Measurements from ENCODE around the gene LOXL4.
"Not testable (repeated sequence)": the region's sequence is repeated elsewhere in the genome, so short reads cannot be mapped to it uniquely, and the experiment has no call there.

The LOXL4 gene

DNA sequence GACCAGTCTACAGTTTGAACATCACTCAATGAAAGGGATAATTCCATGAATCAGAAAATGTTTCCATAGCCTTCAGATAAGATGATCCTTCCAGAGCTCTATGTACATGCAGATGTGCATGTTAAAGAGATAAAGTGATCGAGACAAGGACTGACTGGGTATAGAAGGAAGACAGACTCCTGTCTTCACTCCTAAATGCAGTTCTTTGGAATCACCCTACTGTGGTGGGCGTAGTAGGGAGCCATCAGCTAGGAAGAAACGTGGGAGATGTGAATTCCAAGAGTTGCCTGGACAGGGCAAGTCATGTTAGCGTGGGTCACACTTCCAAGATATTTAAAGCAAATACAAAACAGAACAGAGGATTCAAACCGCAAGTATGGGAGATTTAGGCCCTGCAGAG lies 23.9 kb downstream of the LOXL4 start:
- DNase-seq (ENCODE audit: low spot score): no peak

DNA sequence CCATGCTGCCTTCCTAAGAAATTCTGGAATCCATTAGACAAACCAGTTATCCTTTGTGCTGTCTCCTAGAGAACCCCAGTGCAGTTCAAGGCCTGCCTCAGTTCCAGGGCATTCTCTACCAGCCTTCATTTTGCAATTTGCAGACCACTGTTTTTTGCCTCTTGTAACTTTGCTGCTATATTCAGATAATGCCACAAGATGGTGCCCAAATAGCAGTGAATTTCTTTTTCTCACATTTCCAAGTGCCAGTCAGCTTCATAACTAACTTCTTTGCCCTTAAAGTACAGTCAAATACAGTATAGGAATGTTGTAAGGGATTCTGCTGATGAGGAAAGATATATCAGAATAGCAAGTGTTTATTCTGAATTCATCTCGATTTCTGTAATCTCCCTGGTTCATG lies 25.2 kb downstream of the LOXL4 start:
- DNase-seq (ENCODE audit: low spot score): no peak

GRCh38 chr10:98240524-98240923 lies 27.5 kb downstream of the LOXL4 start:
- no peak for DNase-seq (ENCODE audit: low spot score)

- no peak for DNase-seq (ENCODE audit: low spot score)
Measured at GRCh38 chr10:98238391-98238790, 29.6 kb downstream of the LOXL4 start.

- no peak for DNase-seq (ENCODE audit: low spot score)
Measured at GRCh38 chr10:98236862-98237261, 31.1 kb downstream of the LOXL4 start.

- no peak for DNase-seq (ENCODE audit: low spot score)
Measured at GRCh38 chr10:98235846-98236245, 32.1 kb downstream of the LOXL4 start.

- DNase-seq (ENCODE audit: low spot score): no peak
Measured at GRCh38 chr10:98231417-98231816, 36.6 kb downstream of the LOXL4 start.

- DNase-seq (ENCODE audit: low spot score): not testable (repeated sequence)
Measured at GRCh38 chr10:98228266-98228665, 39.7 kb downstream of the LOXL4 start.

DNA sequence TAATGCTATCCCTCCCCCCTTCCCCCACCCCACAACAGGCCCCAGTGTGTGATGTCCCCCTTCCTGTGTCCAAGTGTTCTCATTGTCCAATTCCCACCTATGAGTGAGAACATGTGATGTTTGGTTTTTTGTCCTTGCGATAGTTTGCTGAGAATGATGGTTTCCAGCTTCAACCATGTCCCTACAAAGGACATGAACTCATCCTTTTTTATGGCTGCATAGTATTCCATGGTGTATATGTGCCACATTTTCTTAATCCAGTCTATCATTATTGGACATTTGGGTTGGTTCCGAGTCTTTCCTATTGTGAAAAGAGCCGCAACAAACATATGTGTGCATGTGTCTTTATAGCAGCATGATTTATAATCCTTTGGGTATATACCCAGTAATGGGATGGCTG lies 40.3 kb downstream of the LOXL4 start:
- DNase-seq (ENCODE audit: low spot score): not testable (repeated sequence)

DNA sequence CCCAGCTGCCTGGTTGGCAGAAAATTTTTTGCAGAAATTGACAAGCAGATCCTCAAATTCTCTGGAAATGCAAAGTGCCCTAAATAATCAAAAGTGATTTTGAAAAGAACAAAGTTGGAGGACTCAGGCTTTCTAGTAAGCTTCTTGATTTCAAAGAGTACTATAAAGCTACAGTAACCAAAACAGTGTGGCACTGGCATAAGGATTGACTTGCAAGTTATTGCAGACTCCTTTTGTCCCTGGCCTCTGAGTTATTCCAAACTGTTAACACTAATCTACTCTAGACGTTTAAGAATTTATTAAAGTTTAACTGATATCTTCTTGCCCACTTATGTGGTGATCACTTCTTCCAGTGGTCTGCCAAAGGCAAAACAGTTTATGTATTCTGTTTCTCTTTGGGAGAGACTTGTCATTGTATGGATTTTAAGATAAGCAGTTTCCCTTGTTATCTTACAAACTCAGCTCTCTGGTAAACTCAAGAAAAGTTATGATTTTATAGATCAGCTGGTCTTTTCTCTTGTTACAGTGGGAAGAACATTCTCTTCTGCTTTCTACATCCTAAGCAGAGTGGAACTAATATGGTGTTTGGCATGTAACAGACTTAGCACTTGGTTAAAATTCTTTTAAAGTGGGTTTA lies 41.4 kb downstream of the LOXL4 start:
- DNase-seq (ENCODE audit: low spot score): no peak

GRCh38 chr10:98224996-98225395 lies 43.0 kb downstream of the LOXL4 start:
- DNase-seq (ENCODE audit: low spot score): no peak

DNA sequence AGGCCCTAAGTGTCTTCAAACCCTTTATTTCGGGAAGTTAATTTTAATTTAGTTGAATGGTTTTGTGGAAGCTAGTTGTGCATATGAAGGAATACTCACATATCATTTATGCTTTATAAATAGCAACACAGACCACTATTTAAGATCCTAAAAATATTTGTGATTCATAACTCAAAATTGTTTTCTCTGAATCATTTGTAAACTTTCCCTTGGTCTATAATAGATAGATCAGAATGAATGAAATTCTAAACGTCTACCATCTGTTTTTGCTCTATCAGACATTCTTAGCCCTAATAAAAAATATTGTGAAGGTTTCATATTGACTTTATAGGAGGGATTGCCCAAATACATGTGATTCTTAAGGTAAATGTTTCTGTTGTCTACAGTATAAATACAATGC lies 43.5 kb downstream of the LOXL4 start:
- DNase-seq (ENCODE audit: low spot score): peak; percentile 17

- no peak for DNase-seq (ENCODE audit: low spot score)
Measured at GRCh38 chr10:98223874-98224273, 44.1 kb downstream of the LOXL4 start.

- DNase-seq (ENCODE audit: low spot score): no peak
Measured at GRCh38 chr10:98217801-98218200, 50.2 kb downstream of the LOXL4 start.

DNA sequence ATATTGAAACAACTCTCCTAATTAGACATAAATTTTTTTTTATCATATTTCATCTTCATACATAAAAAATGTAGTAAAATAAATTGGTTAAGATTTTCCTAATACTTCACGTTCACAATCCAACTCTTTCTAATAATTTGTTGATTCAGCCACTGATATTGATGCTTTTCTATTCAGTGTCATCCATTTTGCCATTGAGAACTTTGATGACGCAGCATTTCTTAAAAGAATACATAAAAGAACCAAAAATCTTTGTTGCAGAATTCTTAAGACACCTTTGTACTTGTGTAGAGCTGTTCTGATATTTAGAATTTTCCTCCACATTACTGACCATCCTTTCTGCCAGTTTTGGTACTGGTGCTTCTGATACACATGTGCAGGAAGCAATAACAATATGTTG lies 52.6 kb downstream of the LOXL4 start:
- DNase-seq (ENCODE audit: low spot score): no peak

- DNase-seq (ENCODE audit: low spot score): no peak
Measured at GRCh38 chr10:98213740-98214139, 54.3 kb downstream of the LOXL4 start.

DNA sequence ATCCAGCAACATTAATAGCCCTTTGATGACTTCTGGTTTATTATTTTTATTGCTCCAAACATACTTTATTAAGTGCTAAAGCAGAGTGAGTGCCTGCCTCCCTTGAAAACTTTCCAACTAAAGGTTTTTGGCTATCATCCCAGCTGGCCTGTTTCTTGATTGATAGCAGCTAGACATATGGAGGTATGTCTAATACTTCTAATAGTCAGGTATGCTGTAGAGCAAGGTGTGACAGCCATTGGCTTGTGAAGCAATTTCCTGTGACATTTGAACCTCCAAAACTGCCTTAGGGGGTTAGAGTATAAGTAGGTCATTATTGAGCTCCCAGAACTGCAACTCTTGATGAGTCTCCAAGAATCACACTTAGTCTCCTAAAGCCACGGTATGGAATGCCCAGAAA lies 55.8 kb downstream of the LOXL4 start:
- no peak for DNase-seq (ENCODE audit: low spot score)

GRCh38 chr10:98209441-98209840 lies 58.6 kb downstream of the LOXL4 start:
- DNase-seq (ENCODE audit: low spot score): no peak

DNA sequence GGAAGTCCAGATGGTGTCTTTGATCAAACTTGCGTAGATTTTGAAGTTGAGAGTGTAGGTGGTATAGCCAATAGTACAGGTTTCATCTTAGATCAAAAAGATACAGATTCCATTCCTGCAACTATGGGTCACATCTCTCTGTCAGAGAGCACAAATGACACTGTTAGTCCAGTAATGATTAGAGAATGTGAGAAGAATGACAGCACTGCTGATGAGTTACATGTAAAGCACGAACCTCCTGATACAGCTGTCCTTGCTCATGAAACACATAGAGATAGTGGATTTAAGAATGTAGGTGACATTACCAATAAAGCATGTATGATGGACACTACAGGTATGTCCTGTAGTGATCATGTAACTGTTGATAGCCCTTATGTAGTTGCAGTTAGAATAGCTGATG lies 59.1 kb downstream of the LOXL4 start:
- DNase-seq (ENCODE audit: low spot score): no peak

- DNase-seq (ENCODE audit: low spot score): no peak
Measured at GRCh38 chr10:98205351-98205750, 62.6 kb downstream of the LOXL4 start.

- DNase-seq (ENCODE audit: low spot score): no peak
Measured at GRCh38 chr10:98202378-98202777, 65.6 kb downstream of the LOXL4 start.

DNA sequence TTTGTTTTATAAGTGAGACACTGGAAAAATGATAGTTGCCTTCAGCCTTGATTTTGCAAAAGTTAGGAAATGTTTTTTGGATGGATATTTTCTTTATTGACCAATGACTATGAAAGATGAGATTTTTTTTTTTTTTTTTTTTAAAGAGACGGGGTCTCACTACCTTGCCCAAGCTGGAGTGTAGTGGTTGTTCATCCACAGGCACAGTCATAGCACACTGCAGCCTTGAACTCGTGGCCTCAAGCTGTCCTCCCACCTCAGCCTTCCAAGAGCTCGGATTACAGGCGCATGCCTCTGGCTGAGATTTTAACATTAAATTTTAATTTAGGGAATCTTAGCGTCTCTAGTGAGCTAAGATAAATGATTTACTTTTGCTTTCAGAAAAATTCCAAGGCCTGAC lies 66.2 kb downstream of the LOXL4 start:
- no peak for DNase-seq (ENCODE audit: low spot score)

All from hepatic stellate cell (primary cell).